Lower leg skin (tissue), 4 donors: ENCODE measurements around the gene KRT10. TPM values are rescaled to one million over a fixed set of nuclear protein-coding genes. Genes with fewer than 3 reads are reported as not detected.

ENCODE experiments used
- DNase-seq, 2 donors: peaks; one replicate each; pipeline ENCODE4 v3.0.0-alpha.2; 2019; ENCODE audit warnings: low spot score in 2 of 2
- H3K4me3 ChIP-seq: fragments of 200-600 bp; sonication (generic); 2 replicates; pipeline ENCODE4 v1.5.1; 2017; ENCODE audit warnings: mild to moderate bottlenecking, low read depth; ENCODE audit not compliant: poor library complexity, severe bottlenecking
- POLR2A ChIP-seq, 2 donors: fragments of 450-650 bp; IDR thresholded peaks; one replicate each; pipeline ENCODE4 v1.6.1; 2016 to 2017; ENCODE audit warnings: antibody characterized with exemption in 2 of 2, mild to moderate bottlenecking in 1 of 2, moderate library complexity in 1 of 2
- WGBS, 2 donors: methylation state at CpG; one replicate each; pipeline ENCODE4 v1.1.5; 2018; 5-methylcytosine and 5-hydroxymethylcytosine counted together
- intact Hi-C: fragments of 100-400 bp; cut with DNase I; formaldehyde crosslinking; loops from one replicate; pipeline ENCODE4 v1.15.0; 2023; ENCODE audit warnings: low total_unique reads
- total RNA-seq, 4 donors: library from RNA; depleted of rRNA; stranded (reverse); fragments of >200 nt; gene quantifications; one replicate each; pipeline ENCODE4 v1.1.0, GENCODE V29; 2016
- TF ChIP-seq, protein P1 (sequence below), 3 donors: fragments of 450-650 bp; IDR thresholded peaks; one replicate each; pipeline ENCODE4 v1.5.1; 2016; ENCODE audit warnings: antibody characterized with exemption in 3 of 3, mild to moderate bottlenecking in 3 of 3, moderate library complexity in 2 of 3

The KRT10 gene
- total RNA-seq, 4 donors from 2014 or later, result 4,878 to 8,317 (median 6,442) TPM

DNA sequence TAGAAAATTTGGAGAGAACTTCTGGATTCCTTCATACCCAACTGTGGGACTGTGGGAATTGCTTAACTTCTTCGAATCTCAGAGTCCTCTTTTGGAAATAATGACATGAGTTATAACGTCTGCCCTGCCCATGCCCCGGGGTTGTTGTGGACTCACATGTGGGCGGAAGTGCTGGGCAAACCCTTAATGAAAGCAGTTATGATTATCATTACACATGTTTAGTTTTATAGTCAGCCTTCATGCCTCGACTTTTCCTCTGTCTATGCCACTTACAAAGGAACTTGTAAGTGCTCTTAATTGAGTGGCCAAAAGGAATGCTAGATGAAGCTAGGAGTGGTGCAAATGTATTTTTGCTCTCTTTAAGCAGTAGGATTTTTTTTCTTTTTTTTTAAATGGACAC is 44.0 kb downstream of the KRT10 start:
- 26 to 38% methylated on average over 5 of the region's 5 CpGs for WGBS, 2 donors
- intact Hi-C loops, result no loop called here
- no peak for DNase-seq
- TF ChIP-seq, protein P1, sequence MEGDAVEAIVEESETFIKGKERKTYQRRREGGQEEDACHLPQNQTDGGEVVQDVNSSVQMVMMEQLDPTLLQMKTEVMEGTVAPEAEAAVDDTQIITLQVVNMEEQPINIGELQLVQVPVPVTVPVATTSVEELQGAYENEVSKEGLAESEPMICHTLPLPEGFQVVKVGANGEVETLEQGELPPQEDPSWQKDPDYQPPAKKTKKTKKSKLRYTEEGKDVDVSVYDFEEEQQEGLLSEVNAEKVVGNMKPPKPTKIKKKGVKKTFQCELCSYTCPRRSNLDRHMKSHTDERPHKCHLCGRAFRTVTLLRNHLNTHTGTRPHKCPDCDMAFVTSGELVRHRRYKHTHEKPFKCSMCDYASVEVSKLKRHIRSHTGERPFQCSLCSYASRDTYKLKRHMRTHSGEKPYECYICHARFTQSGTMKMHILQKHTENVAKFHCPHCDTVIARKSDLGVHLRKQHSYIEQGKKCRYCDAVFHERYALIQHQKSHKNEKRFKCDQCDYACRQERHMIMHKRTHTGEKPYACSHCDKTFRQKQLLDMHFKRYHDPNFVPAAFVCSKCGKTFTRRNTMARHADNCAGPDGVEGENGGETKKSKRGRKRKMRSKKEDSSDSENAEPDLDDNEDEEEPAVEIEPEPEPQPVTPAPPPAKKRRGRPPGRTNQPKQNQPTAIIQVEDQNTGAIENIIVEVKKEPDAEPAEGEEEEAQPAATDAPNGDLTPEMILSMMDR (IDR thresholded peaks at IDR 0.05), result no peak
- TF ChIP-seq POLR2A (IDR thresholded peaks at IDR 0.05), result no peak
- no peak overlapping the region for H3K4me3 ChIP-seq

DNA sequence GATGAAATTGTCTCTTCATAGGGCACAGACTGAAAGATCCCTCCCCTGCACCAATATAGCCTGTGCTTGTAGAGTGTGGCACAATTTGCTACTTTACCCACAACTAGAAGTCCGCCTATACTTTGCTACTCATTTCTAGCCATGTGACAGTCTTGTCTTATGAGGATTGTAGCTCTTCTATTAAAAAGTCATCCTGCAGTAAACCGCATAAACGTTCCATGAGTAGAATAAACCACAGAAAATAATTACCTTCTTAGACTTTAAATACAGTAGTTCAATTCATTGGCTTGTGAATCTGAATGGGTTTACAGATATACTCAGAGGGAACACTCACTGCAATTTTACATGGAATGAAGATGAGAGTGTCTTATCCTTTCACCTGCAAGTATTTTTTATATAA is 44.4 kb downstream of the KRT10 start:
- TF ChIP-seq, protein P1 (IDR thresholded peaks at IDR 0.05), result no peak
- no peak for TF ChIP-seq POLR2A (IDR thresholded peaks at IDR 0.05)
- 78 to 81% methylated on average over 3 of the region's 3 CpGs for WGBS, 2 donors
- intact Hi-C loops, result no loop called here
- H3K4me3 ChIP-seq, result no peak overlapping the region
- no peak for DNase-seq

DNA sequence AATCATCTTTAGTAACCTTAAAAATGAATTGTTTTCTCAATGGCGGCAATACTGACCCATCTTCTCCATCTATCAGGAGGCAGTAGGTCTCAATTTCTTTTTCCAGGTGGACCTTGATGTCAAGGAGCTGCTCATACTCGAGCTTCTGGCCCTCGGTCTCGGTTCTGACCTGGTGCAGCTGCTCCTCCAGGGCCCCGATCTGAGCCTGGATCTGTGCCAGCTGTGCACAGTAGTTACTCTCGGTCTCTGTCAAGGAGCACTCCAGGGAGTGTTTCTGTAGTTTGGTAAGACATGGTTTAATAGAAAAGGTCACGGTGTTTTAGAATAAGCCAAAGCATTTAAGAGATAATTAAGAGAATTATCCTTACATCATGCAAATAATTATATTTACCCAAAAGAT is 45.0 kb downstream of the KRT10 start:
- no peak for DNase-seq
- TF ChIP-seq, protein P1 (IDR thresholded peaks at IDR 0.05), result no peak
- no peak for TF ChIP-seq POLR2A (IDR thresholded peaks at IDR 0.05)
- intact Hi-C loops, result no loop called here
- no peak overlapping the region for H3K4me3 ChIP-seq
- 76% methylated on average over 7 of the region's 7 CpGs for WGBS, 2 donors

DNA sequence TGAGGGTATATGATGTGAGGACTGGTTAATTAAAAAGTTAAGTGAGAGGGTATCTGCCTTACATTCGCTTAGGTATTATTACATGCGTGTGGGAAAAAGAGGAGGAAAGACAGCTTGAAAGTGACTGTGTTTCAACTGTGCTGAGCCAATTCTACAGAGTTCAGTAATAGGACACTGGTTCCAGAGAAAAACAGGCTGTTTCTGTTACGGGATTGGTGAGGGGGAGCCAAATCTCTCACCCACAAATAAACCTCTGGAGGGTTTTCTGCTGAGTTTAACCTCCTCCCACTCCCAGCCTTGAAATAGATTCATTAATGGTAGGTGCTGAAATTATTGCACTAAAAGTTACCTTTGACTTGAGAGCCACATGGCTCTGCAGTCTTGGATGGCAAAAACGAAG is 46.5 kb downstream of the KRT10 start:
- WGBS, 2 donors, result 74 to 77% methylated on average over 4 of the region's 4 CpGs
- TF ChIP-seq POLR2A (IDR thresholded peaks at IDR 0.05), result no peak
- TF ChIP-seq, protein P1 (IDR thresholded peaks at IDR 0.05), result no peak
- no peak overlapping the region for H3K4me3 ChIP-seq
- intact Hi-C loops, result no loop called here
- DNase-seq, result no peak

DNA sequence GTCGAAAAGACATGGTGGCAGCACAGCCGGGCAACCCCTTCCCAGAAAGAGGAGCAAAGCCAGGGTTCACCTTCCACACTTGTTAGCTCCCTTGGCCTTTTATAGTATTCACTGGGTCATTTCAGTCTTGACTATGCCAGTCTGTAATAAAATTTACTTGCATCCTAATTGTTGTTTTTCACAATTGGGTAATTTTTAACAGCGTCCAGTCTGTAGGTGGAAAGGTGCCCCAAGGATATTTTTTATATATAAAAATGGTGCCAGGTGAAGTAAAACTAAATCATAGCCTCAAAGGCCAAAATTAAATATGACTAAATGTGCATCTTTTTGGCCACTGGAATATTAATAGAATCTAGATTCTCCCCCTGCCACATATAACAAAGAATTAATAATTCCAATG is 50.3 kb downstream of the KRT10 start, which contains the start of gene KRT26:
Gene KRT26 (minus strand): TSS at position 101 of the 400 bp plus-strand sequence. CDS start 88 bp downstream, at position 13.
- 87 to 89% methylated on average over 3 of the region's 3 CpGs for WGBS, 2 donors

More for the DNA sequence above, 50.3 kb downstream of the KRT10 start, which contains the start of gene KRT26:
- intact Hi-C loops, result no loop called here
- no peak for TF ChIP-seq POLR2A (IDR thresholded peaks at IDR 0.05)
- TF ChIP-seq, protein P1 (IDR thresholded peaks at IDR 0.05), result no peak
- no peak for DNase-seq
- H3K4me3 ChIP-seq, result no peak within 1 kb of the TSS

Other genes with a start within 250 kb of the KRT10 start
- gene SMARCE1, start 174.8 kb downstream of the KRT10 start, total RNA-seq, result 10 to 100 TPM; 63.2 to 77.2 (median 67.6) TPM
- under 1 TPM in 2 of 4 donors, not detected in 2; 0.13 to 0.19 TPM for gene KRT222, start 157.4 kb downstream of the KRT10 start, total RNA-seq
- gene KRT24, start 118.9 kb downstream of the KRT10 start, total RNA-seq, result not detected
- gene KRT25, start 67.3 kb downstream of the KRT10 start, total RNA-seq, result 100 to 1,000 TPM in 1 of 4 donors, under 1 TPM in 1, not detected in 2; 0.59 to 111 TPM
- gene KRT26, start 50.4 kb downstream of the KRT10 start, total RNA-seq, result 1 to 10 TPM in 1 of 4 donors, not detected in 3; 9.2 TPM
- 10 to 100 TPM in 1 of 4 donors, 1 to 10 TPM in 1, under 1 TPM in 1, not detected in 1; 0.52 to 69.8 (median 1.3) TPM for gene KRT27, start 40.1 kb downstream of the KRT10 start, total RNA-seq
- 1 to 10 TPM in 1 of 4 donors, not detected in 3; 6.0 TPM for gene KRT28, start 22.7 kb downstream of the KRT10 start, total RNA-seq
- gene KRT12, start 44.6 kb upstream of the KRT10 start, total RNA-seq, result not detected
- under 1 TPM in 1 of 4 donors, not detected in 3; 0.12 TPM for gene KRT20, start 62.6 kb upstream of the KRT10 start, total RNA-seq
- 100 to 1,000 TPM; 302 to 577 (median 454) TPM for gene KRT23, start 115.0 kb upstream of the KRT10 start, total RNA-seq
- 1 to 10 TPM in 1 of 4 donors, under 1 TPM in 1, not detected in 2; 0.51 to 8.8 TPM for gene KRT39, start 144.3 kb upstream of the KRT10 start, total RNA-seq
- 10 to 100 TPM in 1 of 4 donors, not detected in 3; 12.3 TPM for gene KRT40, start 161.7 kb upstream of the KRT10 start, total RNA-seq
- 10 to 100 TPM in 1 of 4 donors, not detected in 3; 11.6 TPM for gene KRTAP3-3, start 171.6 kb upstream of the KRT10 start, total RNA-seq
- 10 to 100 TPM in 1 of 4 donors, not detected in 3; 84.1 TPM for gene KRTAP3-2, start 177.3 kb upstream of the KRT10 start, total RNA-seq
- gene KRTAP3-1, start 186.5 kb upstream of the KRT10 start, total RNA-seq, result 10 to 100 TPM in 1 of 4 donors, 1 to 10 TPM in 1, not detected in 2; 4.0 to 83.2 TPM
- 100 to 1,000 TPM in 1 of 4 donors, 10 to 100 TPM in 1, under 1 TPM in 1, not detected in 1; 0.22 to 168 (median 10.9) TPM for gene KRTAP1-5, start 204.6 kb upstream of the KRT10 start, total RNA-seq
- gene KRTAP1-4, start 207.6 kb upstream of the KRT10 start, total RNA-seq, result 1 to 10 TPM in 1 of 4 donors, not detected in 3; 4.2 TPM
- 100 to 1,000 TPM in 1 of 4 donors, 1 to 10 TPM in 1, not detected in 2; 1.6 to 107 TPM for gene KRTAP1-3, start 212.3 kb upstream of the KRT10 start, total RNA-seq
- gene KRTAP1-1, start 218.8 kb upstream of the KRT10 start, total RNA-seq, result 100 to 1,000 TPM in 1 of 4 donors, 1 to 10 TPM in 1, under 1 TPM in 1, not detected in 1; 0.32 to 195 (median 5.1) TPM
- gene KRTAP2-1, start 224.7 kb upstream of the KRT10 start, total RNA-seq, result 10 to 100 TPM in 1 of 4 donors, 1 to 10 TPM in 1, not detected in 2; 7.0 to 83.9 TPM
- 10 to 100 TPM in 1 of 4 donors, 1 to 10 TPM in 1, not detected in 2; 3.6 to 58.7 TPM for gene KRTAP2-2, start 232.6 kb upstream of the KRT10 start, total RNA-seq
- 10 to 100 TPM in 1 of 4 donors, 1 to 10 TPM in 1, not detected in 2; 3.9 to 12.8 TPM for gene KRTAP2-3, start 237.5 kb upstream of the KRT10 start, total RNA-seq
- 10 to 100 TPM in 1 of 4 donors, not detected in 3; 61.4 TPM for gene KRTAP2-4, start 243.3 kb upstream of the KRT10 start, total RNA-seq